MCF 10A (cell line): Measurements from ENCODE around the gene KIAA0408. TPM values are rescaled to one million over a fixed set of nuclear protein-coding genes. Genes with fewer than 3 reads are reported as not detected.

Source experiments
- BruUV-seq: library from RNA; stranded (reverse); fragments of 400-500 nt; replicated peaks from 2 replicates; lab custom pipeline; 2021; lab: Mats Ljungman, UMichigan
- CTCF ChIA-PET: fragments of 300-600 bp; sonication (Branson Sonifier 250); formaldehyde crosslinking; extraction: SDS; loops from one replicate; lab custom pipeline; 2021; ENCODE audit warnings: antibody characterized with exemption, inconsistent platforms; lab: Yijun Ruan, JAX
- POLR2A ChIA-PET: fragments of 300-600, 350-650 bp; sonication (Branson Sonifier 250); formaldehyde crosslinking; extraction: SDS; loops from one replicate; lab custom pipeline; 2020; ENCODE audit warnings: antibody characterized with exemption, inconsistent platforms; lab: Yijun Ruan, JAX
- DNase-seq: peaks from one replicate; pipeline ENCODE4 v3.0.0-alpha.2; 2018; ENCODE audit not compliant: unreplicated experiment
- H3K27ac Mint-ChIP-seq: one replicate; pipeline ENCODE4 v1.8.0; 2022; ENCODE audit warnings: mild to moderate bottlenecking, low read depth, mixed read lengths; ENCODE audit not compliant: unreplicated experiment
- H3K27me3 Mint-ChIP-seq: one replicate; pipeline ENCODE4 v1.8.0; 2022; ENCODE audit warnings: mixed read lengths; ENCODE audit not compliant: insufficient read depth, unreplicated experiment
- H3K36me3 Mint-ChIP-seq: one replicate; pipeline ENCODE4 v1.8.0; 2022; ENCODE audit warnings: mild to moderate bottlenecking, moderate library complexity, mixed read lengths; ENCODE audit not compliant: insufficient read depth, unreplicated experiment
- H3K4me1 Mint-ChIP-seq: one replicate; pipeline ENCODE4 v1.8.0; 2022; ENCODE audit warnings: mixed read lengths; ENCODE audit not compliant: insufficient read depth, unreplicated experiment
- H3K4me3 Mint-ChIP-seq: one replicate; pipeline ENCODE4 v1.8.0; 2022; ENCODE audit warnings: mild to moderate bottlenecking, moderate library complexity, mixed read lengths; ENCODE audit not compliant: unreplicated experiment
- H3K9me3 Mint-ChIP-seq: one replicate; pipeline ENCODE4 v1.8.0; 2022; ENCODE audit warnings: mixed read lengths; ENCODE audit not compliant: unreplicated experiment
- intact Hi-C: fragments of 100-400 bp; cut with micrococcal nuclease; formaldehyde crosslinking; loops from 2 replicates; pipeline ENCODE4 v1.14.1; 2022
- total RNA-seq: library from RNA; stranded (reverse); gene quantifications from 2 replicates; pipeline ENCODE4 v1.2.3, GENCODE V29; 2022
- TF ChIP-seq, protein P1 (sequence below): fragments of 200-600 bp; IDR thresholded peaks from one replicate; pipeline ENCODE4 v1.8.0; 2022; ENCODE audit warnings: antibody characterized with exemption, mild to moderate bottlenecking; ENCODE audit not compliant: unreplicated experiment

KIAA0408 gene
- total RNA-seq, 1 experiment from 2014 or later, result not detected

DNA sequence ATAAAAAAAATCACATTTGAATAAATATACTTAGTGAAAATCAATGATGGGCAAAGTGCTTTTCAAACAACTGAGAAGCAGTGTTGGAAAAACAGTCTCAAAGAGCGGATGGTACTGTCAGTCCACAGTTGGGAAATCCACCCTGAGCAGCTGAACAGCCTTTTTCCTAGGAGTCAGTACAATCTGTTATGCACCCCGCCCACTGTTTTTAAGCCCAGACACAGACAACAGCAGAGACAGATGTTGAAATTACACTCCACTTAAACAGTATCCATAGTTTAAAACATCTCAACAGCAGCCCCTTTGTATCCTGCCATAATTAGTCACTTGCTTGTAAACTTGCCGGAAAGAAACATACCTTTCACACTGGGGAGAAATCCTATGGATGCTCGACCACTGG lies 372 bp downstream of the KIAA0408 start:
- DNase-seq, result peak; percentile 21
- peaks cover 10% of the 10 kb centered on the region for H3K4me1 Mint-ChIP-seq
- no peaks in the 10 kb centered on the region for H3K27me3 Mint-ChIP-seq
- TF ChIP-seq, protein P1, sequence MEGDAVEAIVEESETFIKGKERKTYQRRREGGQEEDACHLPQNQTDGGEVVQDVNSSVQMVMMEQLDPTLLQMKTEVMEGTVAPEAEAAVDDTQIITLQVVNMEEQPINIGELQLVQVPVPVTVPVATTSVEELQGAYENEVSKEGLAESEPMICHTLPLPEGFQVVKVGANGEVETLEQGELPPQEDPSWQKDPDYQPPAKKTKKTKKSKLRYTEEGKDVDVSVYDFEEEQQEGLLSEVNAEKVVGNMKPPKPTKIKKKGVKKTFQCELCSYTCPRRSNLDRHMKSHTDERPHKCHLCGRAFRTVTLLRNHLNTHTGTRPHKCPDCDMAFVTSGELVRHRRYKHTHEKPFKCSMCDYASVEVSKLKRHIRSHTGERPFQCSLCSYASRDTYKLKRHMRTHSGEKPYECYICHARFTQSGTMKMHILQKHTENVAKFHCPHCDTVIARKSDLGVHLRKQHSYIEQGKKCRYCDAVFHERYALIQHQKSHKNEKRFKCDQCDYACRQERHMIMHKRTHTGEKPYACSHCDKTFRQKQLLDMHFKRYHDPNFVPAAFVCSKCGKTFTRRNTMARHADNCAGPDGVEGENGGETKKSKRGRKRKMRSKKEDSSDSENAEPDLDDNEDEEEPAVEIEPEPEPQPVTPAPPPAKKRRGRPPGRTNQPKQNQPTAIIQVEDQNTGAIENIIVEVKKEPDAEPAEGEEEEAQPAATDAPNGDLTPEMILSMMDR, result no peak
- CTCF ChIA-PET, result interaction anchor here (0.6 to 1.6 kb wide), 7 partner anchors 30 to 1343 kb away, joined by 3 to 5 read pairs (median 3); no protein-coding TSS in a partner anchor
- H3K4me3 Mint-ChIP-seq, result no peak overlapping the region
- POLR2A ChIA-PET, result interaction anchor here (1.0 to 1.9 kb wide), 3 partner anchors 117 to 192 kb away, joined by 3 to 5 read pairs (median 4); partner anchors contain the start of gene RNF146
- H3K9me3 Mint-ChIP-seq, result no peaks in the 10 kb centered on the region
- intact Hi-C loops, result no loop called here
- no peaks in the 10 kb centered on the region for H3K36me3 Mint-ChIP-seq
- no peak overlapping the region for H3K27ac Mint-ChIP-seq
- no TSS peak for BruUV-seq

DNA sequence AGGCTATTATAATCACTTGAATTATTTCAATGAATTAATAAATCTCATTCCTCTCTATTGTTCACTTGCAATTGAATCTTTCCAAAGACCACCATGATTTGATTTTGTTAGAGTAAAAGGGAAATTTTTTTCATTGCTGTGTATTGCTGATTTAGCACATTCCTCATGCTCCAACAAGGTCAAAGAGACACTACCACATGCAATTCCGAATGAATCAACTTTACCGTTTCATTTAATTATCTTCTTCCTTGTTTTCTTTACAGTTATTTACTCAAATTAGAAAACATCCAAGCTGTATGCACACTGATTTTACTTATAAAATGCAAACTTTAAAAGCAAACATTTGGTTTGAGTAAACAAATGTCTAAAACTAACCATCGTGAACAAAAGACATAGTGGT lies 967 bp downstream of the KIAA0408 start:
- Mint-ChIP-seq H3K36me3 (no peaks in the 10 kb centered on the region), H3K4me1 (peaks cover 10% of the 10 kb centered on the region), H3K4me3 (no peak overlapping the region), H3K27ac (no peak overlapping the region), H3K27me3 (no peaks in the 10 kb centered on the region), H3K9me3 (no peaks in the 10 kb centered on the region)
- DNase-seq, result no peak
- TF ChIP-seq, protein P1, result no peak
- intact Hi-C loops, result no loop called here
- CTCF ChIA-PET, result interaction anchor here (0.6 to 1.6 kb wide), 4 partner anchors 31 to 1343 kb away, joined by 3 to 5 read pairs (median 3); no protein-coding TSS in a partner anchor
- no TSS peak for BruUV-seq
- POLR2A ChIA-PET, result interaction anchor here (1.0 to 1.9 kb wide), 2 partner anchors 116 to 153 kb away, joined by 3 to 5 read pairs; no protein-coding TSS in a partner anchor

DNA sequence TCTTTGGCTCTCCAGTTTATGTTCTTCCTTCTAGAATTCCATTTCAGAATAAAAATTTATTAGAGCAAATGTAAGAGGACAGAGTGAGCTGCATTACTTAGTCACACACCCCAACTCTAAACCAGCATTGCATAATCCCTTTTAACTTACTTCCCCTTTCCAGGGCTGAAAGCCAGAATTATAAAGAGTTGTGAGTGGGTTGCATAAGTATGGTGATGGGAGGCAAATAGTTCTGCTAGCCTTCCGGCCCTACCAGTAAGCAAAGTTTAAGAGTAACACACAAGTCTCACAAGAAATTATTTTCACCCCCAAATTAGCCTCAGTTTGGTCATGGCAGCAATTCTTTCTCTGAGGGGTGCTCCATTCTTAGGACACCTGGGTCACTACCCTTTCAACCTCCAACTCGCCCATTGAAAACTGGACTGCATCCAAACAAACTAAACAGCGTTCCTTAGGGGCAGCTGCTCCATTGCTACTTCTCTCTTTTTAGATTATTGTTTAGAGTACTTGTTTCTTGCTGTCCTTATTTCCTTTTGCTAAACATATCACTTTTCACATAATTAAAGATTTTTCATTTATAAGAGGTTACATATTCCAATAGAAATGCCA lies 1.6 kb downstream of the KIAA0408 start:
- intact Hi-C loops, result no loop called here
- no TSS peak for BruUV-seq
- H3K4me1 Mint-ChIP-seq, result peaks cover 10% of the 10 kb centered on the region
- no peak overlapping the region for H3K4me3 Mint-ChIP-seq
- ChIA-PET POLR2A (interaction anchor here (1.0 kb wide), 1 partner anchor 153 kb away, joined by 3 read pairs; no protein-coding TSS in a partner anchor), CTCF (interaction anchor here (0.5 to 1.9 kb wide), 3 partner anchors 10 to 1795 kb away, joined by 3 to 7 read pairs (median 4); no protein-coding TSS in a partner anchor)
- no peaks in the 10 kb centered on the region for H3K27me3 Mint-ChIP-seq
- TF ChIP-seq, protein P1, result no peak
- H3K27ac Mint-ChIP-seq, result no peak overlapping the region
- H3K36me3 Mint-ChIP-seq, result no peaks in the 10 kb centered on the region
- no peaks in the 10 kb centered on the region for H3K9me3 Mint-ChIP-seq
- DNase-seq, result peak; percentile 85

DNA sequence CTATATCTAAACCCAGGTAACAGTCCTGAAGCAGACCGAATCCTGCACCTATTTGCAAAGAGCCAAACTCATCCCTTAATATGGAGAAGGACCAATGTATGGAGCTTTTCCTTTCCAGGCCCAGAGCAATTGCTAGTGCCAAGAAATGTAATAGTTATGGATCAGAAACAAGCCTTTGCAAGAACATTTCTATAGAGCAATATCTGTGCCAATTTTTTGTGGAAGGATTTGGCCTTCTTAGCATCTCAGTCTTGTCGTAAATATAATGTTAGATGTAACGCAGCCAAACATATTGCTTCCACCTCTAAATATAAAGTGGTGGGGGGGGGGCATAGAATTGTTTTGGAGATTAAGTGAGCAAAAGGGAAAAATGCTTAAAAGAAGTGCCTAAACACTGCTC lies 2.7 kb downstream of the KIAA0408 start:
- H3K4me1 Mint-ChIP-seq, result peaks cover 10% of the 10 kb centered on the region
- H3K27ac Mint-ChIP-seq, result no peak overlapping the region
- POLR2A ChIA-PET, result interaction anchor here (0.7 kb wide), 3 partner anchors 25 to 271 kb away, joined by 3 to 4 read pairs (median 3); no protein-coding TSS in a partner anchor

More for the DNA sequence above, 2.7 kb downstream of the KIAA0408 start:
- TF ChIP-seq, protein P1, result no peak
- Mint-ChIP-seq H3K36me3 (no peaks in the 10 kb centered on the region), H3K4me3 (no peak overlapping the region), H3K9me3 (no peaks in the 10 kb centered on the region), H3K27me3 (no peaks in the 10 kb centered on the region)
- DNase-seq, result no peak
- BruUV-seq, result no TSS peak
- CTCF ChIA-PET, result interaction anchor here (0.7 to 1.9 kb wide), 3 partner anchors 11 to 1486 kb away, joined by 4 to 5 read pairs (median 4); no protein-coding TSS in a partner anchor
- intact Hi-C loops, result no loop called here
